HG02884 (cell line): ENCODE data around the gene CYBRD1.
A peak's percentile ranks its signal among the peaks of the same experiment; 100 is the strongest.

Experiments
- ATAC-seq: cut with Tn5 transposase; IDR thresholded peaks from one replicate; pipeline ENCODE4 v1.9.1; 2021; ENCODE audit warnings: mild to moderate bottlenecking, moderate library complexity; ENCODE audit not compliant: unreplicated experiment

Gene CYBRD1

GRCh38 chr2:171553236-171553635, 31.0 kb downstream of the CYBRD1 start:
- no peak for ATAC-seq

- no peak for ATAC-seq
Measured at GRCh38 chr2:171553858-171554257, 31.6 kb downstream of the CYBRD1 start.

- ATAC-seq: no peak
Measured at GRCh38 chr2:171554991-171555615, 32.8 kb downstream of the CYBRD1 start.

GRCh38 chr2:171557363-171557762, 35.1 kb downstream of the CYBRD1 start:
- ATAC-seq: no peak

GRCh38 chr2:171563301-171563700, 41.0 kb downstream of the CYBRD1 start:
- no peak for ATAC-seq

GRCh38 chr2:171564463-171564862, 42.2 kb downstream of the CYBRD1 start:
- no peak for ATAC-seq

GRCh38 chr2:171566057-171566456, 43.8 kb downstream of the CYBRD1 start:
- no peak for ATAC-seq

GRCh38 chr2:171566753-171567152, 44.5 kb downstream of the CYBRD1 start:
- no peak for ATAC-seq

GRCh38 chr2:171568089-171568488, 45.8 kb downstream of the CYBRD1 start:
- no peak for ATAC-seq

GRCh38 chr2:171571721-171572120, 49.4 kb downstream of the CYBRD1 start:
- ATAC-seq: no peak

GRCh38 chr2:171574149-171574795, 52.0 kb downstream of the CYBRD1 start:
- ATAC-seq: peak; percentile 85

GRCh38 chr2:171575606-171576005, 53.3 kb downstream of the CYBRD1 start:
- ATAC-seq: no peak

- no peak for ATAC-seq
Measured at GRCh38 chr2:171578127-171578803, 56.0 kb downstream of the CYBRD1 start.

GRCh38 chr2:171579481-171579880, 57.2 kb downstream of the CYBRD1 start:
- no peak for ATAC-seq

- no peak for ATAC-seq
Measured at GRCh38 chr2:171583566-171583965, 61.3 kb downstream of the CYBRD1 start.

- no peak for ATAC-seq
Measured at GRCh38 chr2:171584001-171584400, 61.7 kb downstream of the CYBRD1 start.

GRCh38 chr2:171587132-171587531, 64.9 kb downstream of the CYBRD1 start:
- ATAC-seq: no peak

- ATAC-seq: no peak
Measured at GRCh38 chr2:171587567-171587966, 65.3 kb downstream of the CYBRD1 start.

- no peak for ATAC-seq
Measured at GRCh38 chr2:171590116-171590515, 67.8 kb downstream of the CYBRD1 start.

GRCh38 chr2:171592036-171592555, 69.8 kb downstream of the CYBRD1 start:
- ATAC-seq: no peak

- ATAC-seq: no peak
Measured at GRCh38 chr2:171595456-171595855, 73.2 kb downstream of the CYBRD1 start.

GRCh38 chr2:171595896-171596295, 73.6 kb downstream of the CYBRD1 start:
- ATAC-seq: no peak
